Spleen (tissue), 7 donors: ENCODE data around the gene TRIO.

Experiments
- CTCF ChIP-seq, 11 experiments: fragments of 200-600 bp in 7 of 11; fragments of 450-650 bp in 4 of 11; sonication (generic) in 4 of 11; IDR thresholded peaks in 8 of 11; conservative IDR thresholded peaks in 3 of 11; 1 replicate in 7 of 11; 2 replicates in 4 of 11; pipeline versions ENCODE4 v1.4.0 to v1.8.0; 2016 to 2021; ENCODE audit warnings: antibody characterized with exemption in 11 of 11, inconsistent platforms in 4 of 11, mild to moderate bottlenecking in 1 of 11
- POLR2A ChIP-seq, 3 donors: fragments of 450-650 bp; IDR thresholded peaks; one replicate each; pipeline ENCODE4 v1.5.1; 2017; ENCODE audit warnings: antibody characterized with exemption in 3 of 3, mild to moderate bottlenecking in 1 of 3
- POLR2AphosphoS5 ChIP-seq, 3 donors: sonication (generic); formaldehyde crosslinking; IDR thresholded peaks; one replicate each; pipeline ENCODE4 v1.5.1; 2017; ENCODE audit warnings: antibody characterized with exemption in 3 of 3
- donor health status: DM: no; HTN: no; CAD: no; lungs with moderate emphysema.
- donor health status: DM: no; HTN: no; CAD: no.
- donor health status: DM: no; HTN: no; CAD: no.

GRCh38 chr5:14231890-14232289 is 88.7 kb downstream of the TRIO start:
- no peak for TF ChIP-seq POLR2A (IDR thresholded peaks at IDR 0.05)
- TF ChIP-seq CTCF (IDR thresholded peaks at IDR 0.05 in 8 of 11, conservative IDR thresholded peaks at IDR 0.05 in 3 of 11) = no peak
- TF ChIP-seq POLR2AphosphoS5 (IDR thresholded peaks at IDR 0.05) = no peak
